Measurements from ENCODE around the gene CWC15.

CWC15 gene

GRCh38 chr11:94928117-94928990 lies 45.0 kb downstream of the CWC15 start:
- no peak for TF ChIP-seq CTCF (IDR thresholded peaks at IDR 0.05; ENCODE audit: control insufficient read depth, extremely low read depth, insufficient read depth)

GRCh38 chr11:94926698-94927237 lies 46.6 kb downstream of the CWC15 start:
- TF ChIP-seq CTCF (IDR thresholded peaks at IDR 0.05; ENCODE audit: control insufficient read depth, extremely low read depth, insufficient read depth) = no peak
- H3K4me3 ChIP-seq (ENCODE audit: low read depth, low read length) = no peak overlapping the region
- DNase-seq (ENCODE audit: low read depth) = no peak

More at GRCh38 chr11:94928117-94928990, 45.0 kb downstream of the CWC15 start:
- H3K4me3 ChIP-seq (ENCODE audit: low read depth, low read length) = no peak overlapping the region
- no peak for DNase-seq (ENCODE audit: low read depth)

GRCh38 chr11:94926271-94926625 lies 47.1 kb downstream of the CWC15 start:
- no peak for DNase-seq (ENCODE audit: low read depth)

GRCh38 chr11:94925422-94926270 lies 47.7 kb downstream of the CWC15 start:
- TF ChIP-seq CTCF (IDR thresholded peaks at IDR 0.05; ENCODE audit: control insufficient read depth, extremely low read depth, insufficient read depth) = no peak
- no peak overlapping the region for H3K4me3 ChIP-seq (ENCODE audit: low read depth, low read length)
- DNase-seq (ENCODE audit: low read depth) = no peak

More at GRCh38 chr11:94926271-94926625, 47.1 kb downstream of the CWC15 start:
- no peak overlapping the region for H3K4me3 ChIP-seq (ENCODE audit: low read depth, low read length)
- no peak for TF ChIP-seq CTCF (IDR thresholded peaks at IDR 0.05; ENCODE audit: control insufficient read depth, extremely low read depth, insufficient read depth)

GRCh38 chr11:94924612-94925011 lies 48.7 kb downstream of the CWC15 start:
- DNase-seq (ENCODE audit: low read depth) = no peak
- no peak overlapping the region for H3K4me3 ChIP-seq (ENCODE audit: low read depth, low read length)
- no peak for TF ChIP-seq CTCF (IDR thresholded peaks at IDR 0.05; ENCODE audit: control insufficient read depth, extremely low read depth, insufficient read depth)

GRCh38 chr11:94924171-94924572 lies 49.2 kb downstream of the CWC15 start:
- no peak for TF ChIP-seq CTCF (IDR thresholded peaks at IDR 0.05; ENCODE audit: control insufficient read depth, extremely low read depth, insufficient read depth)
- no peak for DNase-seq (ENCODE audit: low read depth)

More at GRCh38 chr11:94924171-94924572, 49.2 kb downstream of the CWC15 start:
- no peak overlapping the region for H3K4me3 ChIP-seq (ENCODE audit: low read depth, low read length)

All from LNCaP clone FGC (cell line).